Right lobe of liver (tissue), 4 donors: ENCODE measurements around the gene MDFIC.

Experiments used
- CTCF ChIP-seq, 4 donors: fragments of 200-600 bp in 3 of 4; fragments of 450-650 bp in 1 of 4; IDR thresholded peaks; one replicate each; pipeline versions ENCODE4 v1.5.1 to v1.8.0; 2016 to 2022; ENCODE audit warnings: antibody characterized with exemption in 4 of 4, mild to moderate bottlenecking in 2 of 4
- POLR2A ChIP-seq: fragments of 450-650 bp; IDR thresholded peaks from one replicate; pipeline ENCODE4 v1.6.1; 2017; ENCODE audit warnings: antibody characterized with exemption, mild to moderate bottlenecking
- donor health status: DM: no; HTN: no; CAD: no.
- donor health status: DM: no; HTN: no; CAD: no.
- donor health status: DM: no; HTN: yes; CAD: no.

GRCh38 chr7:115005953-115006352, 84.1 kb downstream of the MDFIC start:
- TF ChIP-seq CTCF (IDR thresholded peaks at IDR 0.05) (no peak), POLR2A (no peak)
